T-helper 2 cell treated with Interferon-gamma antibody and Interleukin-4, amounts not matched to agents 100 ng/mL and 5 ng/mL, for 36 hours (primary cell): ENCODE data around the gene TPSB2. TPM values are rescaled to one million over a fixed set of nuclear protein-coding genes. Genes with fewer than 3 reads are reported as not detected.
"Not testable (repeated sequence)": the region's sequence is repeated elsewhere in the genome, so short reads cannot be mapped to it uniquely, and the experiment has no call there.

Source experiments
- intact Hi-C: fragments of 100-400 bp; cut with micrococcal nuclease; formaldehyde crosslinking; loops from one replicate; pipeline ENCODE4 v1.15.1; 2023
- total RNA-seq: library from RNA; stranded (reverse); gene quantifications from 2 replicates; pipeline ENCODE4 v1.2.3, GENCODE V29; 2022

The TPSB2 gene
- total RNA-seq, 1 donor from 2014 or later: not detected

- intact Hi-C loops: no loop called here
Observed at GRCh38 chr16:1204933-1205332, 25.1 kb downstream of the TPSB2 start.

- intact Hi-C loops: no loop called here
Observed at GRCh38 chr16:1202274-1202673, 27.7 kb downstream of the TPSB2 start.

- intact Hi-C loops: no loop called here
Observed at GRCh38 chr16:1201444-1201843, 28.5 kb downstream of the TPSB2 start.

GRCh38 chr16:1200014-1200627 is 29.9 kb downstream of the TPSB2 start:
- intact Hi-C loops: no loop called here

GRCh38 chr16:1199347-1200013 is 30.5 kb downstream of the TPSB2 start:
- intact Hi-C loops: no loop called here

- intact Hi-C loops: not testable (repeated sequence)
Observed at GRCh38 chr16:1198671-1199346, 31.2 kb downstream of the TPSB2 start.

GRCh38 chr16:1198194-1198593 is 31.8 kb downstream of the TPSB2 start:
- intact Hi-C loops: no loop called here

GRCh38 chr16:1197237-1197866 is 32.6 kb downstream of the TPSB2 start:
- intact Hi-C loops: no loop called here

- intact Hi-C loops: no loop called here
Observed at GRCh38 chr16:1196494-1196893, 33.5 kb downstream of the TPSB2 start.

- intact Hi-C loops: no loop called here
Observed at GRCh38 chr16:1195393-1195666, 34.7 kb downstream of the TPSB2 start.

- intact Hi-C loops: no loop called here
Observed at GRCh38 chr16:1194665-1195392, 35.2 kb downstream of the TPSB2 start.

- intact Hi-C loops: no loop called here
Observed at GRCh38 chr16:1193825-1194581, 36.0 kb downstream of the TPSB2 start.

- intact Hi-C loops: no loop called here
Observed at GRCh38 chr16:1193143-1193824, 36.7 kb downstream of the TPSB2 start.

- intact Hi-C loops: no loop called here
Observed at GRCh38 chr16:1192384-1193073, 37.5 kb downstream of the TPSB2 start.

- intact Hi-C loops: not testable (repeated sequence)
Observed at GRCh38 chr16:1190789-1191188, 39.2 kb downstream of the TPSB2 start.

GRCh38 chr16:1189455-1189854 is 40.5 kb downstream of the TPSB2 start:
- intact Hi-C loops: no loop called here

GRCh38 chr16:1188432-1189189 is 41.4 kb downstream of the TPSB2 start:
- intact Hi-C loops: no loop called here

GRCh38 chr16:1185460-1186207 is 44.4 kb downstream of the TPSB2 start:
- intact Hi-C loops: not testable (repeated sequence)
